IPS-20b (cell line): ENCODE measurements around the gene WNT11.
A peak's percentile ranks its signal among the peaks of the same experiment; 100 is the strongest.

ENCODE experiments used
- H3K27ac ChIP-seq: one replicate; pipeline ENCODE4 v1.5.1; 2013; ENCODE audit warnings: low read length
- H3K27me3 ChIP-seq: 2 replicates; pipeline ENCODE4 v1.6.1; 2013; ENCODE audit warnings: mild to moderate bottlenecking, low read length, inconsistent platforms; ENCODE audit not compliant: insufficient read depth
- H3K36me3 ChIP-seq: 2 replicates; pipeline ENCODE4 v1.6.1; 2013; ENCODE audit warnings: low read depth, mild to moderate bottlenecking, inconsistent platforms, low read length, moderate library complexity; ENCODE audit not compliant: insufficient read depth
- H3K4me1 ChIP-seq: 2 replicates; pipeline ENCODE4 v1.6.1; 2013; ENCODE audit warnings: mild to moderate bottlenecking, control low read depth, inconsistent platforms, low read length, moderate library complexity; ENCODE audit not compliant: insufficient read depth
- H3K4me3 ChIP-seq: 2 replicates; pipeline ENCODE4 v1.5.1; 2013; ENCODE audit warnings: mild to moderate bottlenecking, low read length, inconsistent platforms
- H3K9ac ChIP-seq: 2 replicates; pipeline ENCODE4 v1.6.1; 2013; ENCODE audit warnings: low read depth, mild to moderate bottlenecking, inconsistent platforms, low read length, moderate library complexity
- H3K9me3 ChIP-seq: 2 replicates; pipeline ENCODE4 v1.6.1; 2013; ENCODE audit warnings: mild to moderate bottlenecking, low read depth, low read length, inconsistent platforms; ENCODE audit not compliant: insufficient read depth

Gene WNT11

GRCh38 chr11:76244316-76244851, 38.1 kb upstream of the WNT11 start:
- Histone ChIP-seq H3K4me1 (peaks cover 3% of the 10 kb centered on the region; the same call in 1 of the 2 replicates), H3K36me3 (no peaks in the 10 kb centered on the region), H3K27ac (no peak overlapping the region), H3K9me3 (no peaks in the 10 kb centered on the region), H3K4me3 (no peak overlapping the region), H3K9ac (no peak overlapping the region), H3K27me3 (peaks cover 36% of the 10 kb centered on the region)

GRCh38 chr11:76243957-76244285, 37.6 kb upstream of the WNT11 start:
- H3K4me3 ChIP-seq, result peak overlapping the region; percentile 57; the same call in 1 of the 2 replicates
- no peaks in the 10 kb centered on the region for H3K9me3 ChIP-seq

GRCh38 chr11:76243193-76243956, 37.1 kb upstream of the WNT11 start:
- H3K27me3 ChIP-seq, result peaks cover 36% of the 10 kb centered on the region
- H3K4me1 ChIP-seq, result peaks cover 3% of the 10 kb centered on the region; the same call in 1 of the 2 replicates
- H3K27ac ChIP-seq, result no peak overlapping the region
- H3K36me3 ChIP-seq, result no peaks in the 10 kb centered on the region
- H3K4me3 ChIP-seq, result peak overlapping the region; percentile 57; the same call in 1 of the 2 replicates
- H3K9me3 ChIP-seq, result no peaks in the 10 kb centered on the region
- H3K9ac ChIP-seq, result 0 out of 2 replicates have a peak overlapping the region, but pooled peaks have one; percentile 27

More at GRCh38 chr11:76243957-76244285, 37.6 kb upstream of the WNT11 start:
- Histone ChIP-seq H3K27me3 (peaks cover 36% of the 10 kb centered on the region), H3K9ac (0 out of 2 replicates have a peak overlapping the region, but pooled peaks have one; percentile 27), H3K4me1 (peaks cover 3% of the 10 kb centered on the region; the same call in 1 of the 2 replicates), H3K27ac (no peak overlapping the region), H3K36me3 (no peaks in the 10 kb centered on the region)

GRCh38 chr11:76242004-76242779, 35.9 kb upstream of the WNT11 start:
- H3K36me3 ChIP-seq, result no peaks in the 10 kb centered on the region
- peaks cover 36% of the 10 kb centered on the region for H3K27me3 ChIP-seq
- no peak overlapping the region for H3K4me3 ChIP-seq
- H3K9me3 ChIP-seq, result no peaks in the 10 kb centered on the region
- peaks cover 3% of the 10 kb centered on the region; the same call in 1 of the 2 replicates for H3K4me1 ChIP-seq
- no peak overlapping the region for H3K27ac ChIP-seq
- H3K9ac ChIP-seq, result no peak overlapping the region

- Histone ChIP-seq H3K4me3 (no peak overlapping the region), H3K27me3 (peaks cover 36% of the 10 kb centered on the region), H3K9me3 (no peaks in the 10 kb centered on the region), H3K27ac (no peak overlapping the region), H3K9ac (no peak overlapping the region), H3K36me3 (no peaks in the 10 kb centered on the region), H3K4me1 (peaks cover 3% of the 10 kb centered on the region; the same call in 1 of the 2 replicates)
Observed at GRCh38 chr11:76241243-76242000, 35.1 kb upstream of the WNT11 start.

GRCh38 chr11:76240666-76241065, 34.4 kb upstream of the WNT11 start:
- H3K9ac ChIP-seq, result no peak overlapping the region
- no peak overlapping the region for H3K4me3 ChIP-seq
- no peaks in the 10 kb centered on the region for H3K36me3 ChIP-seq
- peaks cover 3% of the 10 kb centered on the region; the same call in 1 of the 2 replicates for H3K4me1 ChIP-seq
- H3K27ac ChIP-seq, result no peak overlapping the region
- peaks cover 36% of the 10 kb centered on the region for H3K27me3 ChIP-seq
- no peaks in the 10 kb centered on the region for H3K9me3 ChIP-seq

- H3K9me3 ChIP-seq, result no peaks in the 10 kb centered on the region
- H3K27me3 ChIP-seq, result peaks cover 35% of the 10 kb centered on the region
- no peak overlapping the region for H3K4me3 ChIP-seq
- no peak overlapping the region for H3K9ac ChIP-seq
- H3K4me1 ChIP-seq, result peaks cover 3% of the 10 kb centered on the region; the same call in 1 of the 2 replicates
- H3K36me3 ChIP-seq, result no peaks in the 10 kb centered on the region
- H3K27ac ChIP-seq, result no peak overlapping the region
Observed at GRCh38 chr11:76240161-76240540, 33.8 kb upstream of the WNT11 start.

- H3K9ac ChIP-seq, result no peak overlapping the region
- no peak overlapping the region for H3K27ac ChIP-seq
- no peak overlapping the region for H3K4me3 ChIP-seq
- H3K27me3 ChIP-seq, result peaks cover 33% of the 10 kb centered on the region
- no peaks in the 10 kb centered on the region for H3K36me3 ChIP-seq
- H3K9me3 ChIP-seq, result no peaks in the 10 kb centered on the region
- H3K4me1 ChIP-seq, result peaks cover 3% of the 10 kb centered on the region; the same call in 1 of the 2 replicates
Observed at GRCh38 chr11:76239483-76240160, 33.3 kb upstream of the WNT11 start.

GRCh38 chr11:76238551-76238950, 32.2 kb upstream of the WNT11 start:
- H3K4me1 ChIP-seq, result peaks cover 3% of the 10 kb centered on the region; the same call in 1 of the 2 replicates
- H3K4me3 ChIP-seq, result no peak overlapping the region
- H3K9me3 ChIP-seq, result no peaks in the 10 kb centered on the region
- H3K36me3 ChIP-seq, result no peaks in the 10 kb centered on the region
- peaks cover 33% of the 10 kb centered on the region for H3K27me3 ChIP-seq
- H3K9ac ChIP-seq, result no peak overlapping the region
- H3K27ac ChIP-seq, result no peak overlapping the region

GRCh38 chr11:76237914-76238313, 31.6 kb upstream of the WNT11 start:
- Histone ChIP-seq H3K4me3 (no peak overlapping the region), H3K9me3 (no peaks in the 10 kb centered on the region), H3K27ac (no peak overlapping the region), H3K36me3 (no peaks in the 10 kb centered on the region), H3K4me1 (peaks cover 2% of the 10 kb centered on the region; the same call in 1 of the 2 replicates), H3K9ac (no peak overlapping the region), H3K27me3 (peaks cover 30% of the 10 kb centered on the region)
